ENCODE data around the gene ZNF747.

ZNF747 gene

DNA sequence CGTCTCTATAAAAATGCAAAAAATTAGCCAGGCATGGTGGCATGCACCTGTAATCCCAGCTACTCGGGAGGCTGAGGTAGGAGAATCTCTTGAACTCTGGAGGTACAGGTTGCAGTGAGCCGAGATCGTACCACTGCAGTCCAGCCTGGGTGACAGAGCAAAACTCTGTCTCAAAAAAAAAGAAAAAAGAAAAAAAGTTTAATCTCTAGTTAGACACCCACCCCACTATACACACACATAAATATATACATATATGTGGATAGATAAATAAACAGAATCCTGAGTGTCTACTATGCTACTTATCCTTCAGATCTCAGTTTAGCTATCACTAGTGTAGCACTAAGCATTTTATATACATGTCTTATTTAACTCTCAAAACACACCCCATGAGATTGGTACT lies 43.4 kb downstream of the ZNF747 start:
- DNase-seq (ENCODE audit: extremely low read depth, low read depth), result no peak
- TF ChIP-seq, protein P1, sequence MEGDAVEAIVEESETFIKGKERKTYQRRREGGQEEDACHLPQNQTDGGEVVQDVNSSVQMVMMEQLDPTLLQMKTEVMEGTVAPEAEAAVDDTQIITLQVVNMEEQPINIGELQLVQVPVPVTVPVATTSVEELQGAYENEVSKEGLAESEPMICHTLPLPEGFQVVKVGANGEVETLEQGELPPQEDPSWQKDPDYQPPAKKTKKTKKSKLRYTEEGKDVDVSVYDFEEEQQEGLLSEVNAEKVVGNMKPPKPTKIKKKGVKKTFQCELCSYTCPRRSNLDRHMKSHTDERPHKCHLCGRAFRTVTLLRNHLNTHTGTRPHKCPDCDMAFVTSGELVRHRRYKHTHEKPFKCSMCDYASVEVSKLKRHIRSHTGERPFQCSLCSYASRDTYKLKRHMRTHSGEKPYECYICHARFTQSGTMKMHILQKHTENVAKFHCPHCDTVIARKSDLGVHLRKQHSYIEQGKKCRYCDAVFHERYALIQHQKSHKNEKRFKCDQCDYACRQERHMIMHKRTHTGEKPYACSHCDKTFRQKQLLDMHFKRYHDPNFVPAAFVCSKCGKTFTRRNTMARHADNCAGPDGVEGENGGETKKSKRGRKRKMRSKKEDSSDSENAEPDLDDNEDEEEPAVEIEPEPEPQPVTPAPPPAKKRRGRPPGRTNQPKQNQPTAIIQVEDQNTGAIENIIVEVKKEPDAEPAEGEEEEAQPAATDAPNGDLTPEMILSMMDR (IDR thresholded peaks at IDR 0.05; ENCODE audit: low read depth, low read length, missing control alignments), result no peak
- H3K4me3 ChIP-seq (replicated peaks; ENCODE audit: low read depth, low read length), result no peak overlapping the region

DNA sequence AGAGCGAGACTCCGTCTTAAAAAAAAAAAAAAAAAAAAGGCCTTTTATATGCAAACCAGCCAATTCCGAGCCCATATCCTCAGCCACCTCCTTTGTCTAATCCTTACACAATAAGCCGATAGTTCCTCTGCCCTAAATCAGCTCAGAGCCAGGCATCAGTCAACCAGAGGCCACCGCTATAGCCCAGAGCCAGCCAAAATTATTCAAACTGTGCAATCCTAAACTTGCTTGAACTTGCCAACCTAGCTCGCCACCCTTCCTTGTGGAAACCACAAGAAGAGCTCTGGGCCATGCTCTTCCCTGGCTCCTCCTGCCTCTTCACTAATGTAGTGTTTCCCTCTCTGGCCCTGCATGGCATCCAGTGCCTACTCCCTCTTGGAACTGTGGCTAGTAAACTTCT lies 44.4 kb downstream of the ZNF747 start:
- DNase-seq (ENCODE audit: extremely low read depth, low read depth), result no peak
- no peak overlapping the region for H3K4me3 ChIP-seq (replicated peaks; ENCODE audit: low read depth, low read length)
- TF ChIP-seq, protein P1 (IDR thresholded peaks at IDR 0.05; ENCODE audit: low read depth, low read length, missing control alignments), result no peak

- TF ChIP-seq, protein P1 (IDR thresholded peaks at IDR 0.05; ENCODE audit: low read depth, low read length, missing control alignments), result no peak
- H3K4me3 ChIP-seq (replicated peaks; ENCODE audit: low read depth, low read length), result no peak overlapping the region
- DNase-seq (ENCODE audit: extremely low read depth, low read depth), result no peak
Observed at GRCh38 chr16:30488764-30489605, 45.7 kb downstream of the ZNF747 start.

DNA sequence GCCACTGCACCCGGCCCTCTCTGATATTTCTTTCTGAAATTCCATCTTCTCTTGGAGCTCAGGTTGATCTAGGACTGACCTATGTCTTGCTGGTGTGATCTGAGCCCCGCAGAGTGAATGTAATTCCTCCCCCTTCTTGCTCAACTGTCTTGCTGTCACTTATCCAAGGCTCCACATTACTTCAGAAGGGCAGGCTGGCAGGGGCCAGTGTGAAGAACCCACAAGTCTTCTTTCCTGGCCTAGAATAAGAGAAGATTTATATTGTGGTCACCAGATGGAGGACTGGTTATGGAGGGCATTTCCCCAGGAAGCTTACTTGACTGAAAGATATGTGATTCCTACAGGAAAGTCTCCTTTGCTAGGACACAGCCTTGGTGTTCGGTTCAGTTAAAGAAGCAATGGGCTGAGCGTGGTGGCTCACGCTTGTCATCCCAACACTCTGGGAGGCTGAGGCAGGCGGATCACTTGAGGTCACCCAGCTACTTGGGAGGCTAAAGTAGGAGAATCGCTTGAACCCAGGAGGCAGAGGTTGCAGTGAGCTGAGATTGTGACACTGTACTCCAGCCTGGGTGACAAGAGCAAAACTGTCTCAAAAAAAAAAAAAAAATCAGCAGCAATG lies 48.7 kb downstream of the ZNF747 start:
- no peak overlapping the region for H3K4me3 ChIP-seq (replicated peaks; ENCODE audit: low read depth, low read length)
- TF ChIP-seq, protein P1 (IDR thresholded peaks at IDR 0.05; ENCODE audit: low read depth, low read length, missing control alignments), result no peak
- DNase-seq (ENCODE audit: extremely low read depth, low read depth), result no peak

DNA sequence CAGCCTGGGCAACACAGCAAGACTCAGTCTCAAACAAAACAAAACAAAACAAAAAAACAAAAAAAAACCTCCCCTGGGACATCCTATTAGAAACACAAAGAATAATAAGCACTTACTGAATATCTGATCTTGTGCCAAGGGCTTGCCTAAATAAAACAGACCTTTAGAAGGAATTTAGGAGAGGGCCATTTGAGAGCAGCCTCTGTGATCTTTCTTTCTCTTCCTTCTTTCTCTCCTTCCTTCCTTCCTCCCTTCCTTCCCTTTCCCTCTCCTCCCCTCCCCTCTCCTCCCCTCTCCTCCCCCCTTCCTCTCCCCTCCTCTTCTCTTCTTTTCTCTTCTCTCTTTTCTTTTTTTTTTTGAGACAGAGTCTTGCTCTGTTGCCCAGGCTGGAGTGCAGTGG lies 49.8 kb downstream of the ZNF747 start:
- no peak for DNase-seq (ENCODE audit: extremely low read depth, low read depth)
- TF ChIP-seq, protein P1 (IDR thresholded peaks at IDR 0.05; ENCODE audit: low read depth, low read length, missing control alignments), result no peak

DNA sequence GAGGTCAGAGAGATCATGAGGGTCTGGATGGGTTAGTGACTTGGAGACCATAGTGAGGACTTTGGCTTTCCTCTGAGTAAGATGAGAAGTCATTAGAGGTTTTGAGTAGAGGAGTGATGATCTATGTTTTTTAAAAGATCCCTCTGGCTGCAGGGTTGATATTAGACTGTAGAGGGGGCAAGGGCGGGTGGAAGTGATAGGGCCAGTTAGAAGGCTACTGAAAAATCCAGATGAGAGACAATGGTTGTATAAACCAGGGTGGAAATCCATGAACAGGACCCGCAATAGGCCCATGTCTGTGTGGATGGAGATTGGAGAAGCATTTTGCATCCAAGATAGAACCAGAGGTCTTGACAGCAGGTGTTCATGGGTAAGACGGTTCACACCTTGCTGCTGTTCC lies 52.3 kb downstream of the ZNF747 start:
- TF ChIP-seq, protein P1 (IDR thresholded peaks at IDR 0.05; ENCODE audit: low read depth, low read length, missing control alignments), result peak; percentile 31
- no peak for DNase-seq (ENCODE audit: extremely low read depth, low read depth)
- H3K4me3 ChIP-seq (replicated peaks; ENCODE audit: low read depth, low read length), result no peak overlapping the region

More for the DNA sequence above, 49.8 kb downstream of the ZNF747 start:
- no peak overlapping the region for H3K4me3 ChIP-seq (replicated peaks; ENCODE audit: low read depth, low read length)

Measured in HFF-Myc (cell line).